ENCODE results near the gene TSPAN1. TPM values are rescaled to one million over a fixed set of nuclear protein-coding genes. Genes with fewer than 3 reads are reported as not detected.
"Not testable (repeated sequence)": the region's sequence is repeated elsewhere in the genome, so short reads cannot be mapped to it uniquely, and the experiment has no call there.

TSPAN1 gene
- total RNA-seq, 1 donor from 2014 or later = 1.2 TPM

GRCh38 chr1:46215504-46215903 is 40.6 kb downstream of the TSPAN1 start:
- no peak for DNase-seq (ENCODE audit: low spot score)

GRCh38 chr1:46218443-46218842 is 43.6 kb downstream of the TSPAN1 start:
- no peak for DNase-seq (ENCODE audit: low spot score)

GRCh38 chr1:46219551-46220520 is 44.9 kb downstream of the TSPAN1 start:
- DNase-seq (ENCODE audit: low spot score) = no peak

GRCh38 chr1:46220808-46221207 is 45.9 kb downstream of the TSPAN1 start:
- DNase-seq (ENCODE audit: low spot score) = no peak

- DNase-seq (ENCODE audit: low spot score) = no peak
These were observed 46.9 kb downstream of the TSPAN1 start for GRCh38 chr1:46221749-46222148.

- not testable (repeated sequence) for DNase-seq (ENCODE audit: low spot score)
These were observed 48.2 kb downstream of the TSPAN1 start for GRCh38 chr1:46223055-46223454.

GRCh38 chr1:46223472-46223943 is 48.6 kb downstream of the TSPAN1 start:
- no peak for DNase-seq (ENCODE audit: low spot score)

- no peak for DNase-seq (ENCODE audit: low spot score)
These were observed 50.1 kb downstream of the TSPAN1 start for GRCh38 chr1:46224966-46225365.

- DNase-seq (ENCODE audit: low spot score) = not testable (repeated sequence)
These were observed 56.3 kb downstream of the TSPAN1 start for GRCh38 chr1:46231231-46231630.

Other genes with a start within 250 kb of the TSPAN1 start
- gene PIK3R3, start 42.5 kb upstream of the TSPAN1 start, total RNA-seq = 72.6 TPM
- gene P3R3URF, start 1.4 kb downstream of the TSPAN1 start, total RNA-seq = not detected
- 53.1 TPM for gene POMGNT1, start 23.3 kb downstream of the TSPAN1 start, total RNA-seq
- 3.5 TPM for gene LURAP1, start 28.2 kb downstream of the TSPAN1 start, total RNA-seq
- not detected for gene RAD54L, start 72.7 kb downstream of the TSPAN1 start, total RNA-seq
- gene LRRC41, start 128.5 kb downstream of the TSPAN1 start, total RNA-seq = 70.0 TPM
- 255 TPM for gene UQCRH, start 128.6 kb downstream of the TSPAN1 start, total RNA-seq
- gene NSUN4, start 165.7 kb downstream of the TSPAN1 start, total RNA-seq = 28.1 TPM
- 16.4 TPM for gene FAAH, start 219.2 kb downstream of the TSPAN1 start, total RNA-seq

Data from mesenteric fat pad (tissue), 1 donor.